SK-N-SH treated with all-trans-retinoic acid at 6 μM for 48 hours (cell line): ENCODE results near the gene SEPTIN1.

Experiments used
- ATAC-seq: fragments of 200-7000 bp; cut with Tn5 transposase; 3 replicates; pipeline ENCODE4 v1.9.1; 2020; ENCODE audit warnings: mild to moderate bottlenecking, moderate library complexity

Gene SEPTIN1

DNA sequence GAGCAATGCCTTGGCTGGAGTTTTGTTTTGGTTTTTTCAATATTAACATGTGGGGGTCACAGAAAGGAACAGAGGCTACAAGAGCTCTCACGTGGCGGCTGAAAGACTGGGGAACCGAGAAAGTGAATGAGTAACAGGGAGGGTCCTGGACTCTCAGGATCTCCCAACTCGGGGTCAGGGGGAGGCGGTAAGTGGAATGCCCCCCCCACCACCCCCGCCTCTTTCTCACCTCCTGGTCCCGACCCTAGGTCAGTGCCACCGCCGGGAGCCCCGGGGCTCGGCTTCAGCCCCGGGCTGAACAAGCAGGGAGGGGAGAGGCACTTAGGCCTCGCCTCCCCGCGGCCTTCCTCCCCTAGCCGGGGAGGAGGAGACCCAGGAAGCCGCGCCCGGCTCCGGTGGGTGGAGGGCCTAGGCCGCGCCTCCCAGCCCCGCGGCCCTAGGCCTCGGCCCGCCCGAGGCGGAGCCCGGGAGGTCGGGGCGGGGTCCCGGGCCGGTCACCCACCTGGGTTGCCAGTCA lies 47.8 kb downstream of the SEPTIN1 start:
- ATAC-seq, result peak; percentile 97
